Spleen (tissue), 7 donors: Measurements from ENCODE around the gene PROM1.

ENCODE experiments used
- POLR2A ChIP-seq, 3 donors: fragments of 450-650 bp; IDR thresholded peaks; one replicate each; pipeline ENCODE4 v1.5.1; 2017; ENCODE audit warnings: antibody characterized with exemption in 3 of 3, mild to moderate bottlenecking in 1 of 3
- POLR2AphosphoS5 ChIP-seq, 3 donors: sonication (generic); formaldehyde crosslinking; IDR thresholded peaks; one replicate each; pipeline ENCODE4 v1.5.1; 2017; ENCODE audit warnings: antibody characterized with exemption in 3 of 3
- TF ChIP-seq, protein P1 (sequence below), 11 experiments: fragments of 200-600 bp in 7 of 11; fragments of 450-650 bp in 4 of 11; sonication (generic) in 4 of 11; IDR thresholded peaks in 8 of 11; conservative IDR thresholded peaks in 3 of 11; 1 replicate in 7 of 11; 2 replicates in 4 of 11; pipeline versions ENCODE4 v1.4.0 to v1.8.0; 2016 to 2021; ENCODE audit warnings: antibody characterized with exemption in 11 of 11, inconsistent platforms in 4 of 11, mild to moderate bottlenecking in 1 of 11
- donor health status: DM: no; HTN: no; CAD: no; lungs with moderate emphysema.
- donor health status: DM: no; HTN: no; CAD: no.
- donor health status: DM: no; HTN: no; CAD: no.

DNA sequence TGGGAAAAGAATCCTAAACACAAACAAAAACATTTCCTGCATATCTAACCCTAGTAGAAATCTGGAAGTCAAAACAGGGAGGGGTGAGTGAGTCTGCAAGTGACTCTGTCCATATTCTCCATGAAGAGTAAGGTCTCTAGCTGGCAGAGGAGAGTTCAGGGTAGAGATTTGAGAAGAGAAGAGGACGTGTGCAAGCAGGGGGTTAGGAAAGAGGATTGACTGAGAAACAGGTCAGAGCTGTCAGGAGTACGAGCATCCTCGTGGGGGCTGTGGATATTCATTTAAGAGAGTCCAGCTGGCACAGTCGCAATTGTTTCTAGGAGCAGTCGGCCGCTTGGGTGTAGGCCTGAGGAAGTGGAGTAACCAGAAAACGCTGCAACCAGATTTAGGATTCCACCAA is 27.9 kb downstream of the PROM1 start:
- TF ChIP-seq, protein P1, sequence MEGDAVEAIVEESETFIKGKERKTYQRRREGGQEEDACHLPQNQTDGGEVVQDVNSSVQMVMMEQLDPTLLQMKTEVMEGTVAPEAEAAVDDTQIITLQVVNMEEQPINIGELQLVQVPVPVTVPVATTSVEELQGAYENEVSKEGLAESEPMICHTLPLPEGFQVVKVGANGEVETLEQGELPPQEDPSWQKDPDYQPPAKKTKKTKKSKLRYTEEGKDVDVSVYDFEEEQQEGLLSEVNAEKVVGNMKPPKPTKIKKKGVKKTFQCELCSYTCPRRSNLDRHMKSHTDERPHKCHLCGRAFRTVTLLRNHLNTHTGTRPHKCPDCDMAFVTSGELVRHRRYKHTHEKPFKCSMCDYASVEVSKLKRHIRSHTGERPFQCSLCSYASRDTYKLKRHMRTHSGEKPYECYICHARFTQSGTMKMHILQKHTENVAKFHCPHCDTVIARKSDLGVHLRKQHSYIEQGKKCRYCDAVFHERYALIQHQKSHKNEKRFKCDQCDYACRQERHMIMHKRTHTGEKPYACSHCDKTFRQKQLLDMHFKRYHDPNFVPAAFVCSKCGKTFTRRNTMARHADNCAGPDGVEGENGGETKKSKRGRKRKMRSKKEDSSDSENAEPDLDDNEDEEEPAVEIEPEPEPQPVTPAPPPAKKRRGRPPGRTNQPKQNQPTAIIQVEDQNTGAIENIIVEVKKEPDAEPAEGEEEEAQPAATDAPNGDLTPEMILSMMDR (IDR thresholded peaks at IDR 0.05 in 8 of 11, conservative IDR thresholded peaks at IDR 0.05 in 3 of 11) = no peak
- TF ChIP-seq POLR2A (IDR thresholded peaks at IDR 0.05) (no peak), POLR2AphosphoS5 (IDR thresholded peaks at IDR 0.05) (no peak)
